ENCODE data around the gene PLPP7.

GRCh38 chr9:131299346-131299960 lies 9.9 kb downstream of the PLPP7 start:
- TF ChIP-seq CTCF (IDR thresholded peaks at IDR 0.05) (no peak), POLR2A (IDR thresholded peaks at IDR 0.05) (no peak)
